RKO (cell line): ENCODE results near the gene FAM13B.
"Not testable (repeated sequence)": the region's sequence is repeated elsewhere in the genome, so short reads cannot be mapped to it uniquely, and the experiment has no call there.

Source experiments
- DNase-seq: peaks from one replicate; pipeline ENCODE4 v3.0.0-alpha.2; 2016; ENCODE audit warnings: low spot score

FAM13B gene

GRCh38 chr5:137975208-137975607 is 57.7 kb downstream of the FAM13B start:
- DNase-seq: no peak

DNA sequence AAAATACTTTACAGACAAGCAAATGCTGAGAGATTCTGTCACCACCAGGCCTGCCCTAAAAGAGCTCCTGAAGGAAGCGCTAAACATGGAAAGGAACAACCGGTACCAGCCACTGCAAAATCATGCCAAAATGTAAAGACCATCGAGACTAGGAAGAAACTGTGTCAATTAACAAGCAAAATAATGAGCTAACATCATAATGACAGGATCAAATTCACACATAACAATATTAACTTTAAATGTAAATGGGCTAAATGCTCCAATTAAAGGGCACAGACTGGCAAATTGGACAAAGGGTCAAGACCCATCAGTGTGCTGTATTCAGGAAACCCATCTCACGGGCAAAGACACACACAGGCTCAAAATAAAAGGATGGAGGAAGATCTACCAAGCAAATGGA is 62.5 kb downstream of the FAM13B start:
- DNase-seq: not testable (repeated sequence)

DNA sequence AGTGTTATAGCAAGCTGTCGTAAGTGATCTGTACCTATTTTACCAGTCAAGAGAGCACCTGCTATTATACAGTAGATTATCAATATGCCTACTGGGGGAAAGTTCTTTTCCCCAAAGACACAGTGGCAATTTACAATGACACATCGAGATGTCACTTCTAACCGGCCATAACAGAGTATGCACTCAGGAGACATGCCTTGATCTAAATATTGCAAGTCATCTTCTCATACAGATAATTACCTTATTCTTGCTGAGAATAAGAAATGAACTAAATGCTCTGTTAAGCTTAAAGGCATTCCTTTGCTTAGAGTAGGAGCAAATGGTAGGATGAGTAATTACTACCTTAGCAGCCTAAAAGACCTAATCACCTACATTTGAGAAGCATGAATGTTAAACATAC is 72.1 kb downstream of the FAM13B start:
- DNase-seq: no peak

- DNase-seq: no peak
Observed at GRCh38 chr5:137960141-137960540, 72.7 kb downstream of the FAM13B start.

- no peak for DNase-seq
Observed at GRCh38 chr5:137959488-137959887, 73.4 kb downstream of the FAM13B start.

DNA sequence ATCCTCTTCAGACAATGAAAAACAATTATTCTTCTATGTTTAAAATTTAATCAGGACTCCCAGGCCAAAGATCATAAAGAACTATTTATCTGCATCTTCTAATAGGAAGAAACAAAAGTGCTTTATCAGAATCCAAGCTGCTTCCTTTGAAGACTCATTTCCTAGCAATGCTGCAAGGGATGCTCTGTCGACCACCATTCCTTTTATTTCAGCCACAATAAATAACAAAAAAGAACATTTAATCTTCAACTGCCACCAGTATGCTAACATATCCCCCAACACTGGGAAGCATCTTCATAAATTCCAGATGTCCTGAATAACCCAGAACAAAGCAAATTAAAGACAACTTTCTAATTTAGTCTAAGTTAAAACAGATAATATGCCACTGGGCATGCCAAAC is 74.9 kb downstream of the FAM13B start:
- DNase-seq: no peak

- no peak for DNase-seq
Observed at GRCh38 chr5:137954131-137954879, 78.6 kb downstream of the FAM13B start.

- DNase-seq: no peak
Observed at GRCh38 chr5:137945825-137946224, 87.1 kb downstream of the FAM13B start.

GRCh38 chr5:137944280-137944679 is 88.6 kb downstream of the FAM13B start:
- DNase-seq: not testable (repeated sequence)

DNA sequence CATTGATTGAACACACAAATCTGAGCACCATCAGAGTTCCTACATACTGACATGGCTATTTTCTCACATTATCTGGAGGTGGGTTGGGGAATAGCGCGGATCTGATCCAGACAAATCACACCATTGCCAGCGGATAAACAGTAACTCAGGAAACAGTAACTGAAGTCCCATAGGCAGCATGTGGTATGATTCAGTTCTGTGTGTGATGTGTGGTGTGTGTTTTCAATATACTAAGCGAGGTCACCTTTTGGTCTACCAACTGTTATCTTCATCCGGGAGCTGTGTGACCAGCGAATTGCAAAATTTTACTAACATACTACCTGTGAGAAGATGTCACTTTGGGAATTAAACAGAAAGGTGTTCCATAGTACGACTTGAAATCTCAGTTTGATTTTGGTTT is 93.5 kb downstream of the FAM13B start:
- DNase-seq: no peak

DNA sequence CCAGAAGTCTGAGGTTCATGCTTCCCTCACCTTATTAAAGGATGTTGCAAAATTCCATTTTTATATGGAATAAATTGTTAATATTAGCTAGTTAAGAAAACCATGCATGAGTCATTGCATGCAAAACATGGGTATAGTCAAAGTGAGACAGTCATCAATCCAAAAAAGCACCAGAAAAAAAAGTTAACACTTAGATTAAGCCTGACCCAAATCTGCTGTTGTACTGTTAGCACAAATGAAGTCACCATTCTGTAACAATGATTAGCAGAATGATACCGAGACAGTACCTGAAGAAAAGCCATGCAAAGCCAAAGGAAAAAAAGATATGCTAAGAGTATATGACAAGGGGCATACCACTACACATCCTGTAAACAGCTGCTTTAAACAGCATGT is 94.1 kb downstream of the FAM13B start:
- no peak for DNase-seq

GRCh38 chr5:137937994-137938750 is 94.7 kb downstream of the FAM13B start:
- no peak for DNase-seq

DNA sequence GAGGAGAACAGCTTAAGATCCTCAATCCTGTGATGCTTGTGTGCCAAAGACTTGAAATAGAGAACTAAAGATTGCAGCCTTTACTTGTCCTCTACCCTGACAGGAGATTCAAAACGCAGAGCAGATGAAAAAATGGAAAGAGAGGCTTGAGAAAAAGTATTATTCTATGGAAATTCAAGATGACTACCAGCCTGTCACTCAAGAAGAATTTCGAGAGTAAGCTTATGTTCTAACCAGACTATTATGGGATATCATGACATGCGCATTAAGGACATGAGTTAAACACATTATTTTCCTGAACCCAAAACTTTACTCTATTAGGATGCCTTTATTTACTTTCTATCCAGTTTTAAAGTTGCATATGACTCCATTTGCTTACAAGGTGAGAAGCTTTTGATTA is 97.2 kb downstream of the FAM13B start:
- DNase-seq: no peak

GRCh38 chr5:137935190-137935589 is 97.7 kb downstream of the FAM13B start:
- DNase-seq: no peak

GRCh38 chr5:137933491-137933911 is 99.4 kb downstream of the FAM13B start:
- no peak for DNase-seq

GRCh38 chr5:137932800-137933199 is 100.1 kb downstream of the FAM13B start:
- DNase-seq: no peak

- no peak for DNase-seq
Observed at GRCh38 chr5:137923856-137924255, 109.0 kb downstream of the FAM13B start.

DNA sequence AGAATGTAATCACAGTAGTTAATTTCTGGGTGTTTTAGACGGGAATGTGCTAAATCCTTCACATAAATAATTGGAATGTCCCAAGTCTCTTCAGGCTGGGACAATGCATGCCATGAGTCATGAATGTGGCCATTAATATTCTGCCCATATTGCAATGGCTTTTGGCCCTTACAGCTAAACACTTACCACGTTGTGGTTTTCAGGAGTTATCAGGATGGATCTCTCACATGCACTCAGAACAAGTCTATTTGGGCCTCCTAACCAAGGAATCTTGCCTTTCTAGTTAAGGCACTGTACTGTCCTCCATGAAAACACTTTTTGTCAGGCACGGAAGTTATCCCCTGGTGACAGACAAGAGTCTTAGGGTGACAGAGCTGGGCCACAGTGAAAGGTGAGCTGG is 110.9 kb downstream of the FAM13B start:
- DNase-seq: no peak

- DNase-seq: no peak
Observed at GRCh38 chr5:137916923-137917322, 116.0 kb downstream of the FAM13B start.

DNA sequence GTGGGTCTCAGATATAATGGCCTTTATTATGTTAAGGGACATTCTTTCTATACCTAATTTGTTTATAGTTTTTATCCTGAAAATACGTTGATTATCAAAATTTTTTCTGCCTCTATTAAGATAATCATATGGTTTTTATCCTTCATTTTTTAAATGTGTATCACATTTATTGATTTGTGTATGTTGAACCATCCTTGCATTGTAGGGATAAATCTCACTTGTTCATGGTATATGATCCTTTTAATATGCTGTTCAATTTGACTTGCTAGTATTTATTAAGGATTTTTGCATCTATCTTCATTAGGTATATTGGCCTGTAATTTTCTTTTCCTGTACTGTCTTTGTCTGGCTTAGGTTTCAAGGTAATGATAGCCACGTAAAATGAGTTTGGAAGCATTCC is 118.1 kb downstream of the FAM13B start:
- DNase-seq: no peak

DNA sequence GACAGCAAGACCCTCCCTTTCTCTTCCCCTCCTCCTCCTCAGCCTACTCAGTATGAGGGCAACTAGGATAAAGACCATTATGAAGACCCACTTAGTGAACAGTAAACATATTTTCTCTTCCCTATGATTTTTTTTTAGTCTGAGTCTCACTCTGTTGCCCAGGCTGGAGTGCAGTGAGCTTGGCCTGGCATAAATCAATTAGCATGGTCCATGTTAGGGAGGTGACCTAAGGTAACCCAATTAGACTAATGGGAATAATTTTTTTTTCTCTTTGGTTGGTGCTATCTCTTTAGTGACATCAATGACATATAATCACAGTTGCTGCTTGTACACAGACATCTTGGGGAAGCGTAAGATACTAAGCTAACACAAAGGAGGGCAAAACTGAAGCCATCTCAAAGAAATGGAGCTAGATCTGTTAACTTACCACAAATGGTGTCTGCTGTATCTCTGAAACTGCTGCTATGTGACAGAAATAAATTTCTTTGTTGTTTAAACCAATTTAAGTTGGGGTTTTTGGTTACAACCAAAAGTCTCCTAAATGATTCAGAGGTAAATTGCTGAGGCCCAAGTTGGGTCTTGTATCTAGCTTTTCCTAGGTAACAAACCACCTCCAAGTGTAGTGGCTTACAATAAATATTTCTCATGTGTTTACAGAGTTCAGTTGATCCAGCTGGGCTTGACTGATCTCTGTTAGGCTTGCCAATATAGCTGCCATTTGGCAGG is 130.3 kb downstream of the FAM13B start:
- no peak for DNase-seq

DNA sequence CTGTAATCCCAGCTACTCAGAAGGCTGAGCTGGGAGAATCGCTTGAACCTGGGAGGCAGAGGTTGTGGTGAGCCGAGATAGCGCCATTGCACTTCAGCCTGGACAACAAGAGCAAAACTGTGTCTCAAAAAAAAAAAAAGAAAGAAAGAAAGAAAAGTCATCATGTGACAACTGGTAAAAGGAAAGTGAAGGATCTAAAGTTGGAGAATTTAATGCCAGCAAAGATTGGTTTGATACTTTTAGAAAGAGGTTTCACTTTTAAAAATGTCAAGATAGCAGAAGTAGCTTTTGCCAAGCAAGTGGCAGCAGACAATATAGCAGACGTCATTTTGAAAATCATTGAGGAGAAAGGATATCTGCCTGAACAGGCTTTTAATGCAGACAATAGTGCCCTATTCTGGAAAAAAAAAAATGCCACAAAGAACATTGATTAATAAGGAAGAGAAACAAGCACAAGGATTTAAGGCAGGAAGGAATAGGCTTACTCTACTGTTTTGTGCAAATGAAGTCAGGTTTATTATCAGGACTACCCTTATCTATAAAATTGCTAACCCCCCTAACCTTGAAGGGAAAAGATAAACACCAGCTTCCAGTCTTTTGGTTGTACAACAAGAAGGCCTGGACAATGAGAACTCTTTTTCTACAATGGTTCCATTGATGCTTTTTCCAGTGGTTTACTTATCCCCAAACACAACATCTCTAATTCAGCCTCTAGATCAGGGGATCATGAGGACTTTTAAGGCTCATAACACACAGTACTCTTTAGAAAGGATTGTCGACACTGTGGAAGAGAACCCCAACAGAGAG is 131.7 kb downstream of the FAM13B start:
- no peak for DNase-seq
